Cerebellar cortex (tissue), 1 donor: ENCODE results near the gene ARL6IP6.

Experiments used
- DNase-seq: peaks from one replicate; pipeline ENCODE4 v3.0.0-alpha.2; 2015; ENCODE audit warnings: low spot score

The ARL6IP6 gene

GRCh38 chr2:152804687-152805408 lies 86.4 kb downstream of the ARL6IP6 start:
- DNase-seq = no peak

DNA sequence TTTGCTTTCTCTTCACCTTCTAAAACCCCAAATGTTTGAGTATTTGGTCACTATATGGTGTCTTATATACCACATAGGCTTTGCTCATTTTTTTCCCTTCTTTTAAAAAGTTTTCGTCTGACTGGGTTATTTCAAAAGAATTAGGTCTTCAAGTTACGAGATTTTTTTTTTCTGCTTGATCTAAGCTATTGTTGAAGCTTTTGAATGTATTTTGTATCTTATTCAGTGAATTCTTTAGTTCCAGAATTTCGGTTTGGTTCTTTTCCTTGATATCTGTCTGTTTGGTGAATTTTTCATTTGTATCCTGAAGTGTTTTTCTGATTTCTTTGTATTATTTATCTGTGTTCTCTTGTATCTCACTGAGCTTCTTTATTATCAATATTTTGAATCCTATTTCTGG lies 93.5 kb downstream of the ARL6IP6 start:
- no peak for DNase-seq
